HG02981 (cell line): Measurements from ENCODE around the gene CARD9.
A peak's percentile ranks its signal among the peaks of the same experiment; 100 is the strongest.
"Not testable (repeated sequence)": the region's sequence is repeated elsewhere in the genome, so short reads cannot be mapped to it uniquely, and the experiment has no call there.

Experiments used
- ATAC-seq: cut with Tn5 transposase; IDR thresholded peaks from one replicate; pipeline ENCODE4 v1.9.1; 2021; ENCODE audit warnings: mild to moderate bottlenecking, moderate library complexity; ENCODE audit not compliant: unreplicated experiment

The CARD9 gene, protein sequence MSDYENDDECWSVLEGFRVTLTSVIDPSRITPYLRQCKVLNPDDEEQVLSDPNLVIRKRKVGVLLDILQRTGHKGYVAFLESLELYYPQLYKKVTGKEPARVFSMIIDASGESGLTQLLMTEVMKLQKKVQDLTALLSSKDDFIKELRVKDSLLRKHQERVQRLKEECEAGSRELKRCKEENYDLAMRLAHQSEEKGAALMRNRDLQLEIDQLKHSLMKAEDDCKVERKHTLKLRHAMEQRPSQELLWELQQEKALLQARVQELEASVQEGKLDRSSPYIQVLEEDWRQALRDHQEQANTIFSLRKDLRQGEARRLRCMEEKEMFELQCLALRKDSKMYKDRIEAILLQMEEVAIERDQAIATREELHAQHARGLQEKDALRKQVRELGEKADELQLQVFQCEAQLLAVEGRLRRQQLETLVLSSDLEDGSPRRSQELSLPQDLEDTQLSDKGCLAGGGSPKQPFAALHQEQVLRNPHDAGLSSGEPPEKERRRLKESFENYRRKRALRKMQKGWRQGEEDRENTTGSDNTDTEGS

DNA sequence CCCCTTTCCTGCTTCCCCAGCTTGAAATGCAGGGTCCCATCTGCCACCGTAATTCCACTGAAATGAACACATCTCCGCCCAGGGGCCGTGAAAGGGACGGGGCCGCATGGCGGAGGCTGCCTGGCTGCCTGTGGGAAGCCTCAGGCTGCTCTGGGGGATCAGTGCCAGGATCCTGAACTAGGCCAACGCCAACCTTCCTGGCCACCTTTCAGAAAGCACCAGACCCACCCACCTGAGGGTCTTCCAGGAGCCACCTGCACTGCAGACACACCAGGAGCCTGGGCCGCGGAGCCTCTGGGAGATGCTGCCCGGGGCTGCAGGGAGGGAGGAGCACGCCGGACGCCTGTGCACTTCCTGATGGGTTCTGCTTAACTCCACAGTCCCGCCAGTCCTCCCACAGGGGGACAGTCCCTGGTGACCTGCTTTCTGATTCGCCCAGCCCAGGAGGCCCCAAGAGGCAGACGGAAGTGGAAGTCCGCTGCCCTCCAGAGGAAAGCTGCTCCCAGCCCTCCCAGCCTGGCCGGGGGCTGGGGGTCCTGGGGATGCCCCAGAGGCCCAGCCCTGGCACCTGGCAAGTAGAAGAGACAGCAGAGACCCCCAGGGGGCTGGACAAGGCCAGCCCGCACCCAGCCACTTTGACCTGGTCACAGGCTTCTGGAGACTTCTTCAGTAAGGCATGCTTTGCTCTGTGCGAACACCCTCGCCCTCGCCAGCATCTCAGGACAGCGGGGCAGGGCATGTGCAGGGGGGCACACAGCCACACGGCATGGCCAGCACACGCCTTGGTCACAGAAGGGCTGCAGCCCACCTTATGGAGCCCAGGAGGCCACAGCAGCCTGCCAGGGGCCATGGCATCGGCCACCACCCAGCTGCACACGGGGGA lies at the start of gene CARD9:
CARD9 (minus strand) TSS at position 370 of the 883 bp plus-strand sequence. CDS start 1,591 bp downstream, outside the sequence.
- no peak for ATAC-seq

GRCh38 chr9:136422876-136423275 lies 49.4 kb upstream of the CARD9 start:
- no peak for ATAC-seq

- ATAC-seq: no peak
These were observed 48.3 kb upstream of the CARD9 start for GRCh38 chr9:136421791-136422190.

GRCh38 chr9:136419092-136419420 lies 45.6 kb upstream of the CARD9 start:
- ATAC-seq: no peak

DNA sequence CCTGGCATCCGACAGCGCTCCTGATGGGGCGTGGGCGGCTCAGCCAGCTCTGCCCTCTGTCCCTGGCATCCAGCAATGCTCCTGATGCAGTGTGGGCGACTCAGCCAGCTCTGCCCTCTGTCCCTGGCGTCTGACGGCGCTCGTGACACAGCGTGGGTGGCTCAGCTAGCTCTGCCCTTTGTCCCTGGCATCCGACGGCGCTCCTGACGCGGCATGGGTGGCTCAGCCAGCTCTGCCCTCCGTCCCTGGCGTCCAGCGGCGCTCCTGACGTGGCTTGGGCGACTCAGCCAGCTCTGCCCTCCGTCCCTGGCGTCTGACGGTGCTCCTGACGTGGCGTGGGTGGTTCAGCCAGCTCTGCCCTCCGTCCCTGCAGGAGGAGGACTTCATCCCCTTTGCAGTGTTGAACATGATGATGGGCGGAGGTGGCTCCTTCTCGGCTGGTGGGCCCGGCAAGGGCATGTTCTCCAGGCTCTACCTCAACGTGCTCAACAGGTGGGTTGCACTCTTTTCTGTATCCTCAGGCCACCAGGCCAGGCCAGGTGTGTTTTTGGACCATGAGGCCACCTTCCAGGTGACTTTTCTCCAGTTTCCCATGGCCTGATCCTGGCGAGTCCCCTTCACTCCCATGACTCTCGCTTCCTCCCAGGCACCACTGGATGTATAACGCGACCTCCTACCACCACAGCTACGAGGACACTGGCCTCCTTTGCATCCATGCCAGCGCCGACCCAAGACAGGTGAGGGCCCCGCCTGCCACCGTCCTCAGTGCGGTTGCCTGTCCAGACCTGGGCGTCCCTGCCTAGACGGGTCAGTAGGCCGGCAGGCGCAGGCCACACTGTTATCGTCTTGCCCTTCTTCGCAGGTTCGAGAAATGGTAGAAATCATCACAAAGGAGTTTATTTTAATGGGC lies 45.0 kb upstream of the CARD9 start:
- ATAC-seq: no peak

GRCh38 chr9:136416914-136417313 lies 43.4 kb upstream of the CARD9 start:
- no peak for ATAC-seq

GRCh38 chr9:136416427-136416826 lies 43.0 kb upstream of the CARD9 start:
- ATAC-seq: no peak

- ATAC-seq: no peak
These were observed 39.5 kb upstream of the CARD9 start for GRCh38 chr9:136412962-136413361.

- no peak for ATAC-seq
These were observed 37.9 kb upstream of the CARD9 start for GRCh38 chr9:136411378-136411777.

DNA sequence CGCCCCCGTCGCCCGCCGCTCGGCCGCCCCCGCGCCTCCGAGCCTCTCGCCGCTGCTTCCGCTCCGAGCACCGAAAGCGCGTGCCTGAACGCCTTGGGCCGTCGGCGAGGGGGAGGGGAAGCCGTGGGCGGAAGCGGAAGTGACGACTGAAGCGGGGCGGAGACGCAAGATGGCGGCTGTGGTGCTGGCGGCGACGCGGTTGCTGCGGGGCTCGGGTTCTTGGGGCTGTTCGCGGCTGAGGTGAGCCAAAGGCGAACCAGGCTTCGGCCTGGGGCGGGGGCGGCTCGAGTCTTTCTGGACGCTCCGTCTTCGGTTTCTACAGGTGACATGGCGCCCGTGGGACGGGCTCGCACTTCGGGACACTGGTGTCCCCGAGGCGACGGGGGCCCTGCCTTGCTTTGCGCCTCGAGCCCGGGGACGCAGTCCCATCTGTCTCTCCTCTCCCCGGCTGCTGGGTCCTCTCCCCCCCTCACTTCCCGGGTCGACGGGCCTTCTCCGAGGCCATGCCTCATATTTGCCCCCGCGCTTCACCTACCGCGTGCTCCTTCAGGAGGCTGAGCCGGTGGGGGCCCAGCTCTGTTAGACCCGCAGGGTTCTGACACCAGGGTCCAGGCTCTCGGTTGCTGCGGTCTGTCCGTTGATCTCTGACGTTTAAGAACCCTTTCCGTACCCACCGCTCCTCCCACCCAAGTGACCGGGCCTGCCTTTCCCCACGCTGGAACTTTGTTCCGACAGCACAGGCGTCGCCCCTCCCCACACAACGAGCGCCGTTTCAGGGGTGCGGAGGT lies 37.2 kb upstream of the CARD9 start, which contains the start of the genes ENTR1 and PMPCA:
ENTR1 (minus strand) TSS at position 115 of the 788 bp plus-strand sequence. CDS start 217 bp downstream, outside the sequence.
PMPCA (plus strand) TSS at position 159 of the 788 bp plus-strand sequence; CDS start at position 170, 11 bp downstream.
- peak; percentile 71 for ATAC-seq

GRCh38 chr9:136409557-136410455 lies 36.3 kb upstream of the CARD9 start:
- peak; percentile 12 for ATAC-seq

GRCh38 chr9:136407911-136408310 lies 34.4 kb upstream of the CARD9 start:
- ATAC-seq: no peak

- ATAC-seq: not testable (repeated sequence)
These were observed 33.6 kb upstream of the CARD9 start for GRCh38 chr9:136407061-136407460.

DNA sequence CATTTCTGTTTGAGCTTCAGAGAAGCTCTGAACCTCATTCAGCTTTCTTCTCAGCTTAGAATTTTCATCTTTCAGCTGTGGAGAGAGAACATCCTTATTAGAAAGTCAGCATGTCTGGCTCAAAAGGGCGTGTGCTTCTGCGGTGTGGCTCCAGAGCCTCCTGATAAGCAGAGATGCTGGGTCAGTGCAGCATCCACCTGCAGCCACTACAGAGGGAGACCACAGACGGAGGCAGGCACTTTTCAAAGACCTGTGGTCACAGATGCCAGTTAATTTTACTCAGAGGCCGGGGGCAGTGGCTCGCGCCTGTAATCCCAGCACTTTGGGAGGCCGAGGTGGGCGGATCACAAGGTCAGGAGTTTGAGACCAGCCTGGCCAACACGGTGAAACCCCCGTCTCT lies 32.4 kb upstream of the CARD9 start:
- not testable (repeated sequence) for ATAC-seq

DNA sequence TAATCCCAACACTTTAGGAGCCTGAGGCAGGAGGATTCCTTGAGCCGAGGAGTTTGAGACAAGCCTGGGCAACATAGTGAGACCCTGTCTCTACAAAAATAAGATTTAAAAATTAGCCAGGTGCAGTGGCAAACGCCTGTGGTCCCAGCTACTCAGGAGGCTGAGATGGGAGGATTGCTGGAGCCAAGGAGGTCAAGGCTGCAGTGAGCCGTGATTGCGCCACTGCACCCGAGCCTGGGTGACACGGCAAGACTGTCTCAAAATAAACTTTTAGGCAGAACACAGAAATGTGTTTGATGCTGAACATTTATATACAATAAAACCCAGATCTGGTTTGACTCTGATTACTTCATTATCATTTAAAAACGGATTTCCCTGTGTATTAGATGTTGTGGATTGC lies 32.0 kb upstream of the CARD9 start:
- no peak for ATAC-seq

DNA sequence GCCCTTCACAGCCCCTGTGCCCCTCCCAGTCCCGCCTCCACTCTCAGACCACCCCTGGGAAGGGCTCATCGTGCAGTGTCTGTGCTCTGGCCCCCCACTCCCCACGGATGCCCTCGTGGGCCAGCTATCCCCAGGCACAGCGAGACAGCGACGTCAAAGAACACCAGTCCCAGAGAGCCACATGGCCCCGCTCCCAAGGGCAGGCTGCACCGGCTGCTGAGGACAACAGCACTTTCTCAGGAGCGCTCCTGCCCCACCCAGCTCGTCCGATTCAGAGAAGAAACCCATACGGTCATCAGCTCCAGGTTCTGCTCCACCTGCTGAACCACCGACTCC lies 31.3 kb upstream of the CARD9 start:
- ATAC-seq: no peak

GRCh38 chr9:136403915-136404800 lies 30.7 kb upstream of the CARD9 start:
- ATAC-seq: no peak

DNA sequence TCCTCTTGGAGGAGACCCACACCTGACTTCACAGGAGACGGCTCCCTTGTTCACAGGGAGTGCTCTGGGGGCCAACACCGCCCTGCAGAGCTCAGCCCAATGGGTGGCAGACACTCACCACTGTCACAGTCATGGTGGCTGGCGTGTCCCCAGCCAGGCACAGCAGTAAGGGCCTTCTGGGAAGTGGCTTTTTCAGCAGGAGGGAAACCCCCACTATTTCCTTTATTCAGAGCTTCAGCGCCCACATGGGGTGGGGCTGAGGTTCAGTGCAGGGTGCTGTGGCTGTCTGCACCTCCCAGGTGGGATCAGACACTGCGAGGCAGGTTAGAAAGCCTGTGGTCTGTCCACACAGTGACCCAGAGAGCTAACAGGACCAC lies 30.1 kb upstream of the CARD9 start:
- ATAC-seq: no peak
